ENCODE results near the gene WDR11.
A peak's percentile ranks its signal among the peaks of the same experiment; 100 is the strongest.

WDR11 gene, protein sequence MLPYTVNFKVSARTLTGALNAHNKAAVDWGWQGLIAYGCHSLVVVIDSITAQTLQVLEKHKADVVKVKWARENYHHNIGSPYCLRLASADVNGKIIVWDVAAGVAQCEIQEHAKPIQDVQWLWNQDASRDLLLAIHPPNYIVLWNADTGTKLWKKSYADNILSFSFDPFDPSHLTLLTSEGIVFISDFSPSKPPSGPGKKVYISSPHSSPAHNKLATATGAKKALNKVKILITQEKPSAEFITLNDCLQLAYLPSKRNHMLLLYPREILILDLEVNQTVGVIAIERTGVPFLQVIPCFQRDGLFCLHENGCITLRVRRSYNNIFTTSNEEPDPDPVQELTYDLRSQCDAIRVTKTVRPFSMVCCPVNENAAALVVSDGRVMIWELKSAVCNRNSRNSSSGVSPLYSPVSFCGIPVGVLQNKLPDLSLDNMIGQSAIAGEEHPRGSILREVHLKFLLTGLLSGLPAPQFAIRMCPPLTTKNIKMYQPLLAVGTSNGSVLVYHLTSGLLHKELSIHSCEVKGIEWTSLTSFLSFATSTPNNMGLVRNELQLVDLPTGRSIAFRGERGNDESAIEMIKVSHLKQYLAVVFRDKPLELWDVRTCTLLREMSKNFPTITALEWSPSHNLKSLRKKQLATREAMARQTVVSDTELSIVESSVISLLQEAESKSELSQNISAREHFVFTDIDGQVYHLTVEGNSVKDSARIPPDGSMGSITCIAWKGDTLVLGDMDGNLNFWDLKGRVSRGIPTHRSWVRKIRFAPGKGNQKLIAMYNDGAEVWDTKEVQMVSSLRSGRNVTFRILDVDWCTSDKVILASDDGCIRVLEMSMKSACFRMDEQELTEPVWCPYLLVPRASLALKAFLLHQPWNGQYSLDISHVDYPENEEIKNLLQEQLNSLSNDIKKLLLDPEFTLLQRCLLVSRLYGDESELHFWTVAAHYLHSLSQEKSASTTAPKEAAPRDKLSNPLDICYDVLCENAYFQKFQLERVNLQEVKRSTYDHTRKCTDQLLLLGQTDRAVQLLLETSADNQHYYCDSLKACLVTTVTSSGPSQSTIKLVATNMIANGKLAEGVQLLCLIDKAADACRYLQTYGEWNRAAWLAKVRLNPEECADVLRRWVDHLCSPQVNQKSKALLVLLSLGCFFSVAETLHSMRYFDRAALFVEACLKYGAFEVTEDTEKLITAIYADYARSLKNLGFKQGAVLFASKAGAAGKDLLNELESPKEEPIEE

DNA sequence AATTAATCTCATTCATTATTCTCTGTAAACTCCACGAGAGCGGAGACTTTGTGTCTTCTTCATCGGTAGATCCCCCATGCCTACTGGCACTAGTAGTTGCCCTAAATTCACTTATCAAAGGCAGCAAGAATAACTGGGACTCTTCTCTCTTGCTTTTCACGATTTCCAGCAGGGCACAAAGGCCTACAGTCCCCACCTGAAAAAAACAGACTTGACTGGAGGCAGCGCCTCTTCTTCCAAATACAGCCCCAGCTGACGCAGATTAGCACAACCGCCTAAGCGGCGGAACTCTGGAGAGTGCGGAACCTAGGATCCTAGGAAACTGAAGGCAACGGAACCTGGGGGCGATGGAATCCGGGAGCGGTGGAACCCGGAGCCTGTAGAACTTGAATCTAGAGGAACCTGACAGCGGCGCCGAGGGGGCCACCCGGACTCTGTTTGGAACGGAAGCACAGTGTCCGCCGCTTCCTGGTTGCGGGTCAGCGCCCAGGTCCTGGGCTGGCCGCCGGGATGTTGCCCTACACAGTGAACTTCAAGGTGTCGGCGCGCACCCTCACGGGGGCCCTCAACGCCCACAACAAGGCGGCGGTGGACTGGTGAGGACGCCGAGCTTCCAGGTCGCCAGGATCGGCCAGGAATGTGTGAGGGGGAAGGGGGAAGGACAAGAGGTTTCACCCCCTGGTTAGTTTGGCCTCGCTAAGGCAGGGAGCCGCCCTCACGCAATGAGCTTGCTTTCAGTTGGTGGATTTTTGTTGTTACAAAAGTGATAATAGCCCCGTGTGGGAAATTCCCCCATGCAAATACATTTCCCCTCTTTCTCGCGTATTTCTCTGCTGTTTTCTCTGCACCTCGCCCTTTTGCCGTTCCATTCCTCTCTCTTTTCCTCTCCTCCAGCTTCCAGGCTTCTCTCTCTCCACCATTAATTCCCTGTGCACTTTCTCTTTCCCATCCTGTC lies at the start of gene WDR11:
WDR11 (plus strand) TSS at position 452 of the 955 bp plus-strand sequence; CDS start at position 511, 59 bp downstream.
- DNase-seq (ENCODE audit: extremely low read depth, low read depth), result peak; percentile 74
- TF ChIP-seq, protein P1, sequence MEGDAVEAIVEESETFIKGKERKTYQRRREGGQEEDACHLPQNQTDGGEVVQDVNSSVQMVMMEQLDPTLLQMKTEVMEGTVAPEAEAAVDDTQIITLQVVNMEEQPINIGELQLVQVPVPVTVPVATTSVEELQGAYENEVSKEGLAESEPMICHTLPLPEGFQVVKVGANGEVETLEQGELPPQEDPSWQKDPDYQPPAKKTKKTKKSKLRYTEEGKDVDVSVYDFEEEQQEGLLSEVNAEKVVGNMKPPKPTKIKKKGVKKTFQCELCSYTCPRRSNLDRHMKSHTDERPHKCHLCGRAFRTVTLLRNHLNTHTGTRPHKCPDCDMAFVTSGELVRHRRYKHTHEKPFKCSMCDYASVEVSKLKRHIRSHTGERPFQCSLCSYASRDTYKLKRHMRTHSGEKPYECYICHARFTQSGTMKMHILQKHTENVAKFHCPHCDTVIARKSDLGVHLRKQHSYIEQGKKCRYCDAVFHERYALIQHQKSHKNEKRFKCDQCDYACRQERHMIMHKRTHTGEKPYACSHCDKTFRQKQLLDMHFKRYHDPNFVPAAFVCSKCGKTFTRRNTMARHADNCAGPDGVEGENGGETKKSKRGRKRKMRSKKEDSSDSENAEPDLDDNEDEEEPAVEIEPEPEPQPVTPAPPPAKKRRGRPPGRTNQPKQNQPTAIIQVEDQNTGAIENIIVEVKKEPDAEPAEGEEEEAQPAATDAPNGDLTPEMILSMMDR (IDR thresholded peaks at IDR 0.05; ENCODE audit: low read depth, low read length), result no peak

DNA sequence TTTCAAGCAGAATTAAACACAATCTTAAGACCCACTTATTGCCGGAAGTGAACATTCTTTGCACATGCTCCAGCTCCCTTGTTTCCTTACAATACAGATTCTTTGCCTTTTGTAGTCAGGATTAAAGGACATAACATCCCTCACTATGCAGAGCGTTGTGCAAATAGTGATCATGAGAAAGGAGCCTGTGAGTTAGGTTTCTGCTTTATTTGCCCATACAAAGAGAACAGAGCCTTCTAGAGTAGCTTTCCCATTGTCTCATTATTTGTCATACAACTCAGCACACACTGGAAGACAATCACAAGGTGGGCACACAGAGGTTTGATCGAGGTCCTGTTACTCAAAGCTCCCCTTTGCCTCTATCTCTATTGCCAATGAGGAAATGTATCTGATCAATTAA lies 48.2 kb upstream of the WDR11 start:
- DNase-seq (ENCODE audit: extremely low read depth, low read depth), result no peak
- TF ChIP-seq, protein P1 (IDR thresholded peaks at IDR 0.05; ENCODE audit: low read depth, low read length), result no peak

DNA sequence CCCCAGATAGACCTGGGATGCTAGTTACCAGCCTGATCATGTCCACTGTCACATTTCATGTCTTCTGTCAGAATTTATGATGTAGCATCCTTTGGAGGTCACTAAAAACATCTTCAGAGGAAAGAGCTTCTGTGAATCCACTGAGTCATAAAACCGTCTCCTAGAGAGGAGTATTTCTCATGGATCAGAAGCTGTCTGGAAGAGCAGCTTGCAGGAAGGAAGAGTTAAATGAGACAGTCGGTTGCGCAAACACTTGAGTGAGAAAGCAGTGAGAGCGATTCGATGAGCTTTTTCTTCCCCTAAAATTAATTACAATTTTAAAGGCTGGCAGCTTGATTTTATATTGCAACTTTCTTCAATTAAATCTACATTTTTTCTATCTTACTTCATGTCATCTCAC lies 47.2 kb upstream of the WDR11 start:
- DNase-seq (ENCODE audit: extremely low read depth, low read depth), result no peak
- TF ChIP-seq, protein P1 (IDR thresholded peaks at IDR 0.05; ENCODE audit: low read depth, low read length), result no peak

DNA sequence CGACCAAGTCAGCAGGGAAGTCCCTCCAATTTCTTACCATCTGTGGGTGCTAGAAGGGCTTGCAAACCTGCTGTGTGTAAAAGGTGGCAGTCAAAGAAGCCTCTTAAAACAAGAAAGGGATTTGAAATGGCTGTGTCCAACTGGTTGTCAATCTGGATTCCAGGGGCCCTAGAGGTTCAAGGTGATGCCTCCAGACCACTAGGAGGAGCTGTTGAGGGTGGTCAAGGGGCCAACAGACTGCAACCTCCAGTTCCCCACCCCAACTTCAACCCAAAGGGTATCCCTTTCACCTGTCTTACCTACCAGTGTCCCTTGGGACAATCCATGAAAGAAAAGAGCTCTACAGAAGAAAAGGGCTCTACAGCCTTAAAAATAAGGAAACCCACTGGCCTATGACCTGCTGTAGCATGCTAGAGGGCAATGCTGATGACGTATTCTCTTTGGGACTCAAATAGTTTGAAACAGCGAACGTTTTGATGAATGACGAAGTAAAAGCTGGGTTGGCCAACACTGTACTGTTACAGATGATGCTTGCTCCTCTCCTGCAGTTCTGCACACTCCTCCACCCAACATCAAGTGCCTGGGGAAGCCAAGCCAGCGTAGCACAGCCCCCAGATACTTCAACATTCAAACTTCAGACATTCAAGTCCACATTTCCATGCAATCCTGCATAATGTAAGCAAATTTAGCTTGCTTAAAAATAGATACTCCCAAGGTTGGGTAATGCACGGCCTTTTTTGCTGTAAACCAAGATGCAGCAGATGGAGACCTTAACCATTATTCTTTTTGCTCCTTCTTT lies 45.9 kb upstream of the WDR11 start:
- no peak for DNase-seq (ENCODE audit: extremely low read depth, low read depth)
- TF ChIP-seq, protein P1 (IDR thresholded peaks at IDR 0.05; ENCODE audit: low read depth, low read length), result no peak

DNA sequence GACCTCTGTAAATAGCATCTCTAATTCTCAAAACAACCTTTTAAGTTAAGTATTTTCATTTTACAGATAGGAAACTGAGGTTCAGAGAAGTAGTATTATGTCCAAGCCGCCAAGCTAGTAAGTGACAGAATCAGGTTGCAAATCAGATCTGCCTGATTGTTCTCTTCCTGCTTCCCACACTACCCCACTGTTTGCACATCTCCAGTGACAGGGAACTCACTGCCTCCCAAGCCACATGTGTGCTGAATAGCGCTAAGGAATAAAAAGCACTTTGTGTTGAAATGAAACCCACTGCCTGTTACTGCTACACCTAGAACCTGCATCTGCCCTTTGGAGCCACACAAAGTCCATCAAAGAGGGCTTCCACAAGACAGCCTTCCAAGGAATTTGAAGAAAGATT lies 45.1 kb upstream of the WDR11 start:
- DNase-seq (ENCODE audit: extremely low read depth, low read depth), result no peak
- TF ChIP-seq, protein P1 (IDR thresholded peaks at IDR 0.05; ENCODE audit: low read depth, low read length), result no peak

DNA sequence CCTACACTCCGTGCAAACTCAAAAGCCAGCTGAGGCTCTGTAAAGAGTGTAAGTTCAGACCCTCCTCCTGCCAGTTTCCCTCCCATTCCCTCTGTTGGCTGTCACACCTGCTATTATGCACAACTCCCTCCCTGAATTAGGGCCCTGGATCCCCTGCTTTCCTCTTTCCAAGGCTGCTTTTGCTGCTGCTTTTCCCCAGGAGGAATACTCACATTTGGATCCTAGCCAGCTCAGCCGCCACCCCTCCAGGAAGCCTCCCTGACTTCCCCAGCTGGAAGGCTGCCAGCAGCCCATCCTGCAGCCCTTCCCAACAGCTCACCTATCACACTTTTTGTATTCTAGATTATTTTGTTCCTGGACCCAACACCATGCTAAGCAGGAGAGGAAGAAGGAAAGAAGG lies 40.9 kb upstream of the WDR11 start:
- TF ChIP-seq, protein P1 (IDR thresholded peaks at IDR 0.05; ENCODE audit: low read depth, low read length), result no peak
- no peak for DNase-seq (ENCODE audit: extremely low read depth, low read depth)

Measured in AG09319 (cell line).